H1 (cell line): ENCODE results near the gene COX5B. TPM values are rescaled to one million over a fixed set of nuclear protein-coding genes. Genes with fewer than 3 reads are reported as not detected.

Source experiments
- CTCF ChIA-PET: fragments of 300-600 bp; sonication (Branson Sonifier 250); formaldehyde crosslinking; loops from one replicate; lab custom pipeline; 2021; ENCODE audit not compliant: partially characterized antibody; lab: Charles Lee
- POLR2A ChIA-PET: fragments of 300-600 bp; sonication (Branson Sonifier 250); formaldehyde crosslinking; loops from one replicate; lab custom pipeline; 2021; ENCODE audit warnings: inconsistent platforms; ENCODE audit not compliant: partially characterized antibody; lab: Charles Lee
- DNase-seq, 2 experiments: peaks; one replicate each; pipeline versions ENCODE4 v3.0.0 to v3.0.0-alpha.2; 2010 to 2022; ENCODE audit warnings: low spot score in 2 of 2, low read depth in 1 of 2, mixed read lengths in 1 of 2
- FAIRE-seq: peaks from 2 replicates; lab custom pipeline; 2011; peaks lifted over from hg19 to GRCh38; lab: Jason Lieb, UNC
- H2AFZ ChIP-seq: 2 replicates; pipeline ENCODE4 v1.8.1; 2012; ENCODE audit warnings: low read length, inconsistent platforms
- H2AK5ac ChIP-seq: 2 replicates; pipeline ENCODE4 v1.6.1; 2013; ENCODE audit warnings: low read depth, low read length
- H2BK120ac ChIP-seq: replicated peaks from 2 replicates; pipeline ENCODE3; 2013; ENCODE audit warnings: low read depth, low read length, inconsistent platforms
- H2BK12ac ChIP-seq: 2 replicates; pipeline ENCODE4 v1.6.1; 2013; ENCODE audit warnings: low read depth, low read length
- H2BK15ac ChIP-seq: 2 replicates; pipeline ENCODE4 v1.6.1; 2013; ENCODE audit warnings: low read length
- H2BK20ac ChIP-seq: 2 replicates; pipeline ENCODE4 v1.6.1; 2013; ENCODE audit warnings: low read length
- H2BK5ac ChIP-seq: 2 replicates; pipeline ENCODE4 v1.6.1; 2013; ENCODE audit warnings: low read depth, low read length
- H3K14ac ChIP-seq: 2 replicates; pipeline ENCODE4 v1.6.1; 2013; ENCODE audit warnings: inconsistent platforms; ENCODE audit not compliant: insufficient read length
- H3K18ac ChIP-seq: 2 replicates; pipeline ENCODE4 v1.6.1; 2013; ENCODE audit warnings: low read length; ENCODE audit errors: extremely low read depth
- H3K23ac ChIP-seq: 2 replicates; pipeline ENCODE4 v1.6.1; 2013; ENCODE audit warnings: inconsistent platforms; ENCODE audit not compliant: insufficient read length
- H3K23me2 ChIP-seq: 2 replicates; pipeline ENCODE4 v1.6.1; 2013; ENCODE audit warnings: low read depth, low read length
- H3K27ac ChIP-seq: 2 replicates; pipeline ENCODE4 v1.6.1; 2011; ENCODE audit warnings: low read depth, low read length, inconsistent platforms
- H3K27me3 ChIP-seq, 4 experiments: replicated peaks in 1 of 4; 1 replicate in 1 of 4; 2 replicates in 3 of 4; pipeline versions ENCODE4 v1.6.1 to v1.8.1; 2011 to 2013; ENCODE audit warnings: low read length in 3 of 4, mild to moderate bottlenecking in 3 of 4, inconsistent platforms in 2 of 4, mixed read lengths in 2 of 4, moderate library complexity in 1 of 4; ENCODE audit not compliant: control insufficient read depth in 3 of 4, insufficient read depth in 3 of 4; ENCODE audit errors: extremely low read depth in 1 of 4
- H3K36me3 ChIP-seq, 4 experiments: 2 replicates each; pipeline versions ENCODE4 v1.6.1 to v1.8.1; 2011 to 2013; ENCODE audit warnings: mild to moderate bottlenecking in 4 of 4, low read length in 3 of 4, moderate library complexity in 2 of 4, control low read depth in 1 of 4, inconsistent platforms in 1 of 4; ENCODE audit not compliant: insufficient read depth in 4 of 4, control insufficient read depth in 2 of 4
- H3K4ac ChIP-seq: replicated peaks from 2 replicates; pipeline ENCODE3; 2013; ENCODE audit warnings: low read length, low read depth, mixed read lengths, inconsistent platforms; ENCODE audit not compliant: insufficient read length
- H3K4me1 ChIP-seq, 4 experiments: replicated peaks in 1 of 4; 1 replicate in 1 of 4; 2 replicates in 3 of 4; pipeline versions ENCODE4 v1.6.1 to v1.8.1; 2011 to 2013; ENCODE audit warnings: low read length in 3 of 4, inconsistent platforms in 2 of 4, mixed read lengths in 1 of 4; ENCODE audit not compliant: insufficient read depth in 4 of 4, control insufficient read depth in 3 of 4
- H3K4me2 ChIP-seq, 2 experiments: 2 replicates each; pipeline versions ENCODE4 v1.6.1 to v1.8.1; 2011 to 2013; ENCODE audit warnings: low read depth in 2 of 2, low read length in 2 of 2, control low read depth in 1 of 2, inconsistent platforms in 1 of 2, mild to moderate bottlenecking in 1 of 2; ENCODE audit not compliant: insufficient read depth in 1 of 2
- H3K4me3 ChIP-seq, 4 experiments: fragments of 200-600, 300-600 bp in 1 of 4; sonication (generic), shearing (Covaris generic), sonication (Bioruptor Twin) in 1 of 4; 2 replicates each; pipeline versions ENCODE4 v1.5.1 to v1.8.1; 2011 to 2016; ENCODE audit warnings: low read length in 4 of 4, low read depth in 3 of 4, control low read depth in 2 of 4, inconsistent platforms in 2 of 4, mild to moderate bottlenecking in 2 of 4, mixed read lengths in 1 of 4, moderate library complexity in 1 of 4; ENCODE audit not compliant: insufficient read depth in 2 of 4; ENCODE audit errors: extremely low read depth in 1 of 4
- H3K56ac ChIP-seq: replicated peaks from 2 replicates; pipeline ENCODE3; 2013; ENCODE audit warnings: low read depth, mild to moderate bottlenecking, mixed read lengths, low read length, inconsistent platforms; ENCODE audit not compliant: insufficient read length
- H3K79me1 ChIP-seq: 2 replicates; pipeline ENCODE4 v1.6.1; 2013; ENCODE audit warnings: low read depth, low read length, control low read depth
- H3K79me2 ChIP-seq, 2 experiments: 2 replicates each; pipeline versions ENCODE4 v1.6.1 to v1.8.1; 2012 to 2013; ENCODE audit warnings: low read length in 2 of 2, mild to moderate bottlenecking in 2 of 2, inconsistent platforms in 1 of 2; ENCODE audit not compliant: insufficient read depth in 2 of 2, control insufficient read depth in 1 of 2
- H3K9ac ChIP-seq, 4 experiments: replicated peaks in 1 of 4; 1 replicate in 1 of 4; 2 replicates in 3 of 4; pipeline versions ENCODE4 v1.6.1 to v1.8.1; 2011 to 2013; ENCODE audit warnings: low read depth in 3 of 4, low read length in 3 of 4, control low read depth in 2 of 4, mild to moderate bottlenecking in 2 of 4, moderate library complexity in 2 of 4, inconsistent platforms in 1 of 4; ENCODE audit errors: extremely low read depth in 1 of 4
- H3K9me3 ChIP-seq, 2 experiments: 2 replicates each; pipeline versions ENCODE4 v1.6.1 to v1.8.1; 2012 to 2013; ENCODE audit warnings: mild to moderate bottlenecking in 2 of 2, moderate library complexity in 2 of 2, control low read depth in 1 of 2, inconsistent platforms in 1 of 2, low read depth in 1 of 2, low read length in 1 of 2, mixed read lengths in 1 of 2; ENCODE audit not compliant: insufficient read depth in 2 of 2
- H4K20me1 ChIP-seq, 2 experiments: replicated peaks in 1 of 2; 2 replicates each; pipeline versions ENCODE3 to v1.8.1; 2011 to 2013; ENCODE audit warnings: inconsistent platforms in 2 of 2, low read length in 2 of 2, mild to moderate bottlenecking in 1 of 2; ENCODE audit not compliant: insufficient read depth in 2 of 2, control insufficient read depth in 1 of 2
- H4K5ac ChIP-seq: 2 replicates; pipeline ENCODE4 v1.6.1; 2013; ENCODE audit warnings: low read length, low read depth, mixed read lengths, inconsistent platforms; ENCODE audit not compliant: insufficient read length
- H4K8ac ChIP-seq: 2 replicates; pipeline ENCODE4 v1.8.0; 2013; ENCODE audit warnings: mild to moderate bottlenecking, moderate library complexity, low read length, inconsistent platforms; ENCODE audit not compliant: insufficient read depth; ENCODE audit errors: extremely low read depth
- H4K91ac ChIP-seq: replicated peaks from 2 replicates; pipeline ENCODE3; 2013; ENCODE audit warnings: low read length, mixed read lengths, inconsistent platforms; ENCODE audit not compliant: insufficient read length
- BRCA1 ChIP-seq: IDR thresholded peaks from 2 replicates; pipeline ENCODE4 v1.6.1; 2012; ENCODE audit warnings: low read depth, low read length, improper control_type of control experiment
- CTCF ChIP-seq, 3 experiments: IDR thresholded peaks; 1 replicate in 2 of 3; 2 replicates in 1 of 3; pipeline versions ENCODE4 v1.5.1 to v1.6.1; 2011; ENCODE audit warnings: low read length in 3 of 3, mild to moderate bottlenecking in 3 of 3, inconsistent platforms in 2 of 3, low read depth in 1 of 3, moderate library complexity in 1 of 3; ENCODE audit not compliant: insufficient read depth in 1 of 3; ENCODE audit errors: control extremely low read depth in 1 of 3
- TAF1 ChIP-seq: IDR thresholded peaks from 2 replicates; pipeline ENCODE4 v1.6.1; 2011; ENCODE audit warnings: mild to moderate bottlenecking, low read depth, low read length
- WGBS, 2 experiments: shearing (Covaris generic) in 1 of 2; methylation state at CpG; one replicate each; pipeline versions ENCODE4 v1.1.6 to v1.1.7; 2013 to 2015; ENCODE audit warnings: low lambda C conversion rate in 2 of 2, mixed read lengths in 2 of 2, inconsistent platforms in 1 of 2, low coverage in 1 of 2, missing lambda C conversion rate in 1 of 2; ENCODE audit not compliant: insufficient replicate concordance in 2 of 2, insufficient coverage in 1 of 2, insufficient read length in 1 of 2; ENCODE audit errors: extremely low coverage in 1 of 2, missing lambda C conversion rate in 1 of 2; 5-methylcytosine and 5-hydroxymethylcytosine counted together
- polyA plus RNA-seq, 7 experiments: library from polyadenylated mRNA; depleted of rRNA in 3 of 7; stranded (reverse) in 5 of 7; unstranded in 2 of 7; fragments of >200 nt in 5 of 7; fragments of 200-250 nt in 2 of 7; gene quantifications; 1 replicate in 5 of 7; 2 replicates in 1 of 7; 4 replicates in 1 of 7; pipeline versions ENCODE4 v1.2.1 to v1.2.3, GENCODE V29; 2011 to 2013; ENCODE audit warnings: missing spikeins in 2 of 7, mixed read lengths in 2 of 7
- total RNA-seq: library from RNA; stranded (reverse); fragmentation: NEBNext Ultra II Directional; extraction: Animal tissue kit (Norgen Biotek cat#: 25700); gene quantifications from 2 replicates; pipeline ENCODE4 v1.2.1, GENCODE V29; 2021

The COX5B gene
- total and polyA plus RNA-seq, 2 of the 8 experiments (the other 6 are each of a cell fraction or from before 2014, with no cell fraction given) = 233 to 468 TPM

- Histone ChIP-seq H3K79me1 (peaks cover 8% of the 10 kb centered on the region), H3K9ac (no peak overlapping the region; a peak in 3 of 7 replicates), H3K79me2 (peaks cover 0 to 25% of the 10 kb centered on the region in 2 experiments; a peak in 2 of 4 replicates), H4K8ac (no peak overlapping the region), H3K23me2 (peaks cover 7% of the 10 kb centered on the region), H2BK20ac (no peak overlapping the region), H2BK5ac (0 out of 2 replicates have a peak overlapping the region, but pooled peaks have one; percentile 16), H3K14ac (no peak overlapping the region), H3K4me1 (peaks cover 0 to 9% (median 7%) of the 10 kb centered on the region in 4 experiments; a peak in 4 of 7 replicates), H3K27me3 (no peaks in the 10 kb centered on the region), H2BK15ac (no peak overlapping the region), H2AFZ (no peak overlapping the region), H3K27ac (no peak overlapping the region), H2BK12ac (no peak overlapping the region), H3K4me2 (peak overlapping the region; percentile 94 to 95), H2AK5ac (no peak overlapping the region), H4K5ac (no peak overlapping the region), H3K4ac (no peak overlapping the region), H4K91ac (no peak overlapping the region), H3K56ac (no peak overlapping the region), H3K18ac (no peak overlapping the region), H4K20me1 (peaks cover 0 to 13% of the 10 kb centered on the region in 2 experiments), H3K4me3 (peak overlapping the region; percentile 76 to 82 (median 79); a peak in 7 of 8 replicates), H3K36me3 (peaks cover 0 to 12% (median 5%) of the 10 kb centered on the region in 4 experiments; a peak in 5 of 8 replicates), H3K9me3 (no peaks in the 10 kb centered on the region), H2BK120ac (no peak overlapping the region), H3K23ac (no peak overlapping the region)
- POLR2A ChIA-PET = interaction anchor here (1.2 to 7.9 kb wide), 6 partner anchors 11 to 75 kb away, joined by 3 to 102 read pairs (median 8); partner anchors contain the start of gene COX5B
- TF ChIP-seq CTCF (IDR thresholded peaks at IDR 0.05; ENCODE audit: control extremely low read depth in 1 of 3, insufficient read depth in 1 of 3, low read depth in 1 of 3, low read length in 3 of 3) = 0 out of 4 replicates have a peak, but pooled peaks of 1 of the 3 experiments have one; percentile 9
- TF ChIP-seq TAF1 = 0 out of 2 replicates have a peak, but pooled peaks have one; percentile 31
- no peak for TF ChIP-seq BRCA1
- CTCF ChIA-PET = interaction anchor here (1.2 to 8.2 kb wide), 7 partner anchors 11 to 78 kb away, joined by 4 to 132 read pairs (median 20); partner anchors contain the start of gene COX5B
- no peak for FAIRE-seq
- WGBS, 2 experiments = 50% methylated on average over 12 of the region's 12 CpGs; no CpG with 5 or more reads in 1 of the 2 experiments
- DNase-seq = no peak
Observed at GRCh38 chr2:97662386-97662894, 16.6 kb downstream of the COX5B start.
